ENCODE data around the gene SMURF2.

DNA sequence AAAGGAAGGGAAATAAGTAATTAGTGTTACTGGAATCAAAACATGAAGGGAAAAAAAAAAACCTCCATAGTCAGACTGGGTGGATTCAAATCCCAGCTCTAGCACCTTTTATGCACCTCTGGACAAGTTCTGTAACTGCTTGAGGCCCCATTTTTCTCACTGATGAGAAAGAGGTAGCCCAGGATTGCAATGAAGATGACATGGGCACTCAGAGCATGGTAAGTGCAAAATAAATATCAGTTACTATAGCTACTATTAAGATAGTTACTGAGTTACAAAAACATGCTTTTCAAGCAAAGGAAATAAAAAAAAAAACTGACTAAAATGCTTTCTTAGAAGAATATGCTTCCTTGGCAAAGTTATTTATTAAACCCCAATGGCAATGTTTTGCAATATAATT is 96.5 kb downstream of the SMURF2 start:
- TF ChIP-seq CEBPB (IDR thresholded peaks at IDR 0.05; ENCODE audit: low read depth) (no peak), POLR2AphosphoS5 (IDR thresholded peaks at IDR 0.05; ENCODE audit: low read depth, low read length) (no peak), EGR1 (IDR thresholded peaks at IDR 0.05; ENCODE audit: low read depth) (no peak), POLR2A (IDR thresholded peaks at IDR 0.05; ENCODE audit: borderline replicate concordance, extremely low read depth, insufficient read depth, insufficient read length) (no peak), EZH2 (IDR thresholded peaks at IDR 0.05) (no peak), REST (IDR thresholded peaks at IDR 0.05; ENCODE audit: low read depth) (no peak), ZBTB33 (IDR thresholded peaks at IDR 0.05; ENCODE audit: extremely low read depth, insufficient replicate concordance, low read length) (no peak), SIN3A (IDR thresholded peaks at IDR 0.05; ENCODE audit: low read depth) (no peak)
- TF ChIP-seq, protein P1, sequence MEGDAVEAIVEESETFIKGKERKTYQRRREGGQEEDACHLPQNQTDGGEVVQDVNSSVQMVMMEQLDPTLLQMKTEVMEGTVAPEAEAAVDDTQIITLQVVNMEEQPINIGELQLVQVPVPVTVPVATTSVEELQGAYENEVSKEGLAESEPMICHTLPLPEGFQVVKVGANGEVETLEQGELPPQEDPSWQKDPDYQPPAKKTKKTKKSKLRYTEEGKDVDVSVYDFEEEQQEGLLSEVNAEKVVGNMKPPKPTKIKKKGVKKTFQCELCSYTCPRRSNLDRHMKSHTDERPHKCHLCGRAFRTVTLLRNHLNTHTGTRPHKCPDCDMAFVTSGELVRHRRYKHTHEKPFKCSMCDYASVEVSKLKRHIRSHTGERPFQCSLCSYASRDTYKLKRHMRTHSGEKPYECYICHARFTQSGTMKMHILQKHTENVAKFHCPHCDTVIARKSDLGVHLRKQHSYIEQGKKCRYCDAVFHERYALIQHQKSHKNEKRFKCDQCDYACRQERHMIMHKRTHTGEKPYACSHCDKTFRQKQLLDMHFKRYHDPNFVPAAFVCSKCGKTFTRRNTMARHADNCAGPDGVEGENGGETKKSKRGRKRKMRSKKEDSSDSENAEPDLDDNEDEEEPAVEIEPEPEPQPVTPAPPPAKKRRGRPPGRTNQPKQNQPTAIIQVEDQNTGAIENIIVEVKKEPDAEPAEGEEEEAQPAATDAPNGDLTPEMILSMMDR (IDR thresholded peaks at IDR 0.05 in 2 of 3, conservative IDR thresholded peaks at IDR 0.05 in 1 of 3; ENCODE audit: borderline replicate concordance in 1 of 3, insufficient read depth in 1 of 3, low read depth in 2 of 3, low read length in 2 of 3), result no peak
- TF ChIP-seq, protein P2, sequence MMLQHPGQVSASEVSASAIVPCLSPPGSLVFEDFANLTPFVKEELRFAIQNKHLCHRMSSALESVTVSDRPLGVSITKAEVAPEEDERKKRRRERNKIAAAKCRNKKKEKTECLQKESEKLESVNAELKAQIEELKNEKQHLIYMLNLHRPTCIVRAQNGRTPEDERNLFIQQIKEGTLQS (IDR thresholded peaks at IDR 0.05), result no peak

Data from HCT116 (cell line).